H1 (cell line): ENCODE measurements around the gene SCAP. TPM values are rescaled to one million over a fixed set of nuclear protein-coding genes. Genes with fewer than 3 reads are reported as not detected.

Source experiments
- CTCF ChIA-PET: fragments of 300-600 bp; sonication (Branson Sonifier 250); formaldehyde crosslinking; loops from one replicate; lab custom pipeline; 2021; ENCODE audit not compliant: partially characterized antibody; lab: Charles Lee
- POLR2A ChIA-PET: fragments of 300-600 bp; sonication (Branson Sonifier 250); formaldehyde crosslinking; loops from one replicate; lab custom pipeline; 2021; ENCODE audit warnings: inconsistent platforms; ENCODE audit not compliant: partially characterized antibody; lab: Charles Lee
- DNase-seq, 2 experiments: peaks; one replicate each; pipeline versions ENCODE4 v3.0.0 to v3.0.0-alpha.2; 2010 to 2022; ENCODE audit warnings: low spot score in 2 of 2, low read depth in 1 of 2, mixed read lengths in 1 of 2
- FAIRE-seq: peaks from 2 replicates; lab custom pipeline; 2011; peaks lifted over from hg19 to GRCh38; lab: Jason Lieb, UNC
- H2AFZ ChIP-seq: 2 replicates; pipeline ENCODE4 v1.8.1; 2012; ENCODE audit warnings: low read length, inconsistent platforms
- H2AK5ac ChIP-seq: 2 replicates; pipeline ENCODE4 v1.6.1; 2013; ENCODE audit warnings: low read depth, low read length
- H2BK120ac ChIP-seq: replicated peaks from 2 replicates; pipeline ENCODE3; 2013; ENCODE audit warnings: low read depth, low read length, inconsistent platforms
- H2BK12ac ChIP-seq: 2 replicates; pipeline ENCODE4 v1.6.1; 2013; ENCODE audit warnings: low read depth, low read length
- H2BK15ac ChIP-seq: 2 replicates; pipeline ENCODE4 v1.6.1; 2013; ENCODE audit warnings: low read length
- H2BK20ac ChIP-seq: 2 replicates; pipeline ENCODE4 v1.6.1; 2013; ENCODE audit warnings: low read length
- H2BK5ac ChIP-seq: 2 replicates; pipeline ENCODE4 v1.6.1; 2013; ENCODE audit warnings: low read depth, low read length
- H3K14ac ChIP-seq: 2 replicates; pipeline ENCODE4 v1.6.1; 2013; ENCODE audit warnings: inconsistent platforms; ENCODE audit not compliant: insufficient read length
- H3K18ac ChIP-seq: 2 replicates; pipeline ENCODE4 v1.6.1; 2013; ENCODE audit warnings: low read length; ENCODE audit errors: extremely low read depth
- H3K23ac ChIP-seq: 2 replicates; pipeline ENCODE4 v1.6.1; 2013; ENCODE audit warnings: inconsistent platforms; ENCODE audit not compliant: insufficient read length
- H3K23me2 ChIP-seq: 2 replicates; pipeline ENCODE4 v1.6.1; 2013; ENCODE audit warnings: low read depth, low read length
- H3K27ac ChIP-seq: 2 replicates; pipeline ENCODE4 v1.6.1; 2011; ENCODE audit warnings: low read depth, low read length, inconsistent platforms
- H3K27me3 ChIP-seq, 4 experiments: replicated peaks in 1 of 4; 1 replicate in 1 of 4; 2 replicates in 3 of 4; pipeline versions ENCODE4 v1.6.1 to v1.8.1; 2011 to 2013; ENCODE audit warnings: low read length in 3 of 4, mild to moderate bottlenecking in 3 of 4, inconsistent platforms in 2 of 4, mixed read lengths in 2 of 4, moderate library complexity in 1 of 4; ENCODE audit not compliant: control insufficient read depth in 3 of 4, insufficient read depth in 3 of 4; ENCODE audit errors: extremely low read depth in 1 of 4
- H3K36me3 ChIP-seq, 4 experiments: 2 replicates each; pipeline versions ENCODE4 v1.6.1 to v1.8.1; 2011 to 2013; ENCODE audit warnings: mild to moderate bottlenecking in 4 of 4, low read length in 3 of 4, moderate library complexity in 2 of 4, control low read depth in 1 of 4, inconsistent platforms in 1 of 4; ENCODE audit not compliant: insufficient read depth in 4 of 4, control insufficient read depth in 2 of 4
- H3K4ac ChIP-seq: replicated peaks from 2 replicates; pipeline ENCODE3; 2013; ENCODE audit warnings: low read length, low read depth, mixed read lengths, inconsistent platforms; ENCODE audit not compliant: insufficient read length
- H3K4me1 ChIP-seq, 4 experiments: replicated peaks in 1 of 4; 1 replicate in 1 of 4; 2 replicates in 3 of 4; pipeline versions ENCODE4 v1.6.1 to v1.8.1; 2011 to 2013; ENCODE audit warnings: low read length in 3 of 4, inconsistent platforms in 2 of 4, mixed read lengths in 1 of 4; ENCODE audit not compliant: insufficient read depth in 4 of 4, control insufficient read depth in 3 of 4
- H3K4me2 ChIP-seq, 2 experiments: 2 replicates each; pipeline versions ENCODE4 v1.6.1 to v1.8.1; 2011 to 2013; ENCODE audit warnings: low read depth in 2 of 2, low read length in 2 of 2, control low read depth in 1 of 2, inconsistent platforms in 1 of 2, mild to moderate bottlenecking in 1 of 2; ENCODE audit not compliant: insufficient read depth in 1 of 2
- H3K4me3 ChIP-seq, 4 experiments: fragments of 200-600, 300-600 bp in 1 of 4; sonication (generic), shearing (Covaris generic), sonication (Bioruptor Twin) in 1 of 4; 2 replicates each; pipeline versions ENCODE4 v1.5.1 to v1.8.1; 2011 to 2016; ENCODE audit warnings: low read length in 4 of 4, low read depth in 3 of 4, control low read depth in 2 of 4, inconsistent platforms in 2 of 4, mild to moderate bottlenecking in 2 of 4, mixed read lengths in 1 of 4, moderate library complexity in 1 of 4; ENCODE audit not compliant: insufficient read depth in 2 of 4; ENCODE audit errors: extremely low read depth in 1 of 4
- H3K56ac ChIP-seq: replicated peaks from 2 replicates; pipeline ENCODE3; 2013; ENCODE audit warnings: low read depth, mild to moderate bottlenecking, mixed read lengths, low read length, inconsistent platforms; ENCODE audit not compliant: insufficient read length
- H3K79me1 ChIP-seq: 2 replicates; pipeline ENCODE4 v1.6.1; 2013; ENCODE audit warnings: low read depth, low read length, control low read depth
- H3K79me2 ChIP-seq, 2 experiments: 2 replicates each; pipeline versions ENCODE4 v1.6.1 to v1.8.1; 2012 to 2013; ENCODE audit warnings: low read length in 2 of 2, mild to moderate bottlenecking in 2 of 2, inconsistent platforms in 1 of 2; ENCODE audit not compliant: insufficient read depth in 2 of 2, control insufficient read depth in 1 of 2
- H3K9ac ChIP-seq, 4 experiments: replicated peaks in 1 of 4; 1 replicate in 1 of 4; 2 replicates in 3 of 4; pipeline versions ENCODE4 v1.6.1 to v1.8.1; 2011 to 2013; ENCODE audit warnings: low read depth in 3 of 4, low read length in 3 of 4, control low read depth in 2 of 4, mild to moderate bottlenecking in 2 of 4, moderate library complexity in 2 of 4, inconsistent platforms in 1 of 4; ENCODE audit errors: extremely low read depth in 1 of 4
- H3K9me3 ChIP-seq, 2 experiments: 2 replicates each; pipeline versions ENCODE4 v1.6.1 to v1.8.1; 2012 to 2013; ENCODE audit warnings: mild to moderate bottlenecking in 2 of 2, moderate library complexity in 2 of 2, control low read depth in 1 of 2, inconsistent platforms in 1 of 2, low read depth in 1 of 2, low read length in 1 of 2, mixed read lengths in 1 of 2; ENCODE audit not compliant: insufficient read depth in 2 of 2
- H4K20me1 ChIP-seq, 2 experiments: replicated peaks in 1 of 2; 2 replicates each; pipeline versions ENCODE3 to v1.8.1; 2011 to 2013; ENCODE audit warnings: inconsistent platforms in 2 of 2, low read length in 2 of 2, mild to moderate bottlenecking in 1 of 2; ENCODE audit not compliant: insufficient read depth in 2 of 2, control insufficient read depth in 1 of 2
- H4K5ac ChIP-seq: 2 replicates; pipeline ENCODE4 v1.6.1; 2013; ENCODE audit warnings: low read length, low read depth, mixed read lengths, inconsistent platforms; ENCODE audit not compliant: insufficient read length
- H4K8ac ChIP-seq: 2 replicates; pipeline ENCODE4 v1.8.0; 2013; ENCODE audit warnings: mild to moderate bottlenecking, moderate library complexity, low read length, inconsistent platforms; ENCODE audit not compliant: insufficient read depth; ENCODE audit errors: extremely low read depth
- H4K91ac ChIP-seq: replicated peaks from 2 replicates; pipeline ENCODE3; 2013; ENCODE audit warnings: low read length, mixed read lengths, inconsistent platforms; ENCODE audit not compliant: insufficient read length
- EGR1 ChIP-seq: IDR thresholded peaks from 2 replicates; pipeline ENCODE4 v1.6.1; 2011; ENCODE audit warnings: low read depth, low read length, borderline replicate concordance
- WGBS, 2 experiments: shearing (Covaris generic) in 1 of 2; methylation state at CpG; one replicate each; pipeline versions ENCODE4 v1.1.6 to v1.1.7; 2013 to 2015; ENCODE audit warnings: low lambda C conversion rate in 2 of 2, mixed read lengths in 2 of 2, inconsistent platforms in 1 of 2, low coverage in 1 of 2, missing lambda C conversion rate in 1 of 2; ENCODE audit not compliant: insufficient replicate concordance in 2 of 2, insufficient coverage in 1 of 2, insufficient read length in 1 of 2; ENCODE audit errors: extremely low coverage in 1 of 2, missing lambda C conversion rate in 1 of 2; 5-methylcytosine and 5-hydroxymethylcytosine counted together
- polyA plus RNA-seq, 7 experiments: library from polyadenylated mRNA; depleted of rRNA in 3 of 7; stranded (reverse) in 5 of 7; unstranded in 2 of 7; fragments of >200 nt in 5 of 7; fragments of 200-250 nt in 2 of 7; gene quantifications; 1 replicate in 5 of 7; 2 replicates in 1 of 7; 4 replicates in 1 of 7; pipeline versions ENCODE4 v1.2.1 to v1.2.3, GENCODE V29; 2011 to 2013; ENCODE audit warnings: missing spikeins in 2 of 7, mixed read lengths in 2 of 7
- total RNA-seq: library from RNA; stranded (reverse); fragmentation: NEBNext Ultra II Directional; extraction: Animal tissue kit (Norgen Biotek cat#: 25700); gene quantifications from 2 replicates; pipeline ENCODE4 v1.2.1, GENCODE V29; 2021

SCAP gene
- total and polyA plus RNA-seq, 2 of the 8 experiments (the other 6 are each of a cell fraction or from before 2014, with no cell fraction given) = 74.0 to 114 TPM

DNA sequence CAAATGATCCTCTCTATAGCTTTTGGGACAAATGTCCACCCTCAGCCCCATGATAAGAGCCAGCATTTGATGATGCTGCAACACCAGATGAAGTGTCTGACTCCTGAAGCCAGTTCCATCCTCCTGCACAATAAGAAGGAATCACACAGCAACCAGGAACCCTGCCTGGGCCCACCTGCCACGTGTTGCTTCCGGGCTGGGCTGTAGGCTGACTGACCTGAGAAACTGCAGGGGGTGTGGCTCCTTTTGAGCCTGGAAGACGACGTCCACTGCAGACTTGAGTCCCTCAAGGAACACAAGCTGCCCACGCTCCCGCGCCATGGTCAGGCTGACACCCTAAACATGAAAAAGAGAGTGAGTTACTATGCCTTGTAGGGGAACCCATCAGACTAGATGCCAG lies 28.4 kb upstream of the SCAP start:
- CTCF ChIA-PET = no interaction called here
- POLR2A ChIA-PET = no interaction called here
- Histone ChIP-seq H2BK5ac (no peak overlapping the region), H2BK120ac (no peak overlapping the region), H3K18ac (no peak overlapping the region), H3K14ac (no peak overlapping the region), H3K4me1 (peaks cover 0 to 4% (median 0%) of the 10 kb centered on the region in 4 experiments; a peak in 3 of 7 replicates), H3K4me2 (no peak overlapping the region), H2BK12ac (no peak overlapping the region), H4K91ac (no peak overlapping the region), H4K5ac (no peak overlapping the region), H2AK5ac (no peak overlapping the region), H2AFZ (no peak overlapping the region), H3K9ac (no peak overlapping the region), H3K27ac (no peak overlapping the region), H3K27me3 (no peaks in the 10 kb centered on the region), H3K9me3 (no peaks in the 10 kb centered on the region), H4K20me1 (peaks cover 0 to 8% of the 10 kb centered on the region in 2 experiments), H3K23ac (no peak overlapping the region), H4K8ac (no peak overlapping the region), H3K36me3 (peaks cover 14 to 60% (median 38%) of the 10 kb centered on the region in 4 experiments), H3K4ac (no peak overlapping the region), H3K23me2 (no peaks in the 10 kb centered on the region), H3K4me3 (no peak overlapping the region), H3K79me2 (peaks cover 0 to 4% of the 10 kb centered on the region in 2 experiments; a peak in 1 of 4 replicates), H2BK15ac (no peak overlapping the region), H2BK20ac (no peak overlapping the region), H3K56ac (no peak overlapping the region), H3K79me1 (no peaks in the 10 kb centered on the region; the same call in 1 of the 2 replicates)
- WGBS, 2 experiments = 94% methylated on average over 7 of the region's 7 CpGs; no CpG with 5 or more reads in 1 of the 2 experiments
- FAIRE-seq (no peak), DNase-seq (no peak)
- TF ChIP-seq EGR1 = no peak
